ENCODE data around the gene ALOX5. TPM values are rescaled to one million over a fixed set of nuclear protein-coding genes. Genes with fewer than 3 reads are reported as not detected.
"Not testable (repeated sequence)": the region's sequence is repeated elsewhere in the genome, so short reads cannot be mapped to it uniquely, and the experiment has no call there.

The ALOX5 gene
- total RNA-seq, 1 experiment from 2014 or later = 66.5 TPM

GRCh38 chr10:45480294-45480693, 106.3 kb downstream of the ALOX5 start:
- BruUV-seq (replicated peaks) = no TSS peak

DNA sequence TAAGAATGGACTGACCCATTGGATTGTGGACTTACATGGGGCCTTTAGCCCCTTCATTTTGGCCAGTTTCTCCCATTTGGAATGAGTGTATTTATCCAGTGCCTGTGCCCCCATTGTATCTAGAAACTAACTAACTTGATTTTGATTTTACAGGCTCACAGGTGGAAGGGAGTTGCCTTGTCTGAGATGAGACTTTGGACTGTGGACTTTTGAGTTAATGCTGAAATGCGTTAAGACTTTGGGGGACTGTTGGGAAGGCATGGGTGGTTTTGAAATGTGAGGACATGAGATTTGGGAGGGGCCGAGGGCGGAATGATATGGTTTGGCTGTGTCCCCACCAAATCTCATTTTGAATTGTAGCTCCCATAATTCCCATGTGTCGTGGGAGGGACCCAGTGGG, 107.1 kb downstream of the ALOX5 start:
- H3F3A ChIP-seq (ENCODE audit: insufficient read depth, low read depth); BruUV-seq (replicated peaks); H3K79me2 ChIP-seq (ENCODE audit: low read depth); H3K4me3 ChIP-seq; H3K27me3 ChIP-seq (ENCODE audit: insufficient read depth, low read depth); intact Hi-C loops (cut with micrococcal nuclease; ENCODE audit: unreplicated experiment); H3K4me1 ChIP-seq (replicated peaks; ENCODE audit: insufficient read depth); H2AFZ ChIP-seq; POLR2A ChIA-PET (ENCODE audit: unreplicated experiment); H4K20me1 ChIP-seq (ENCODE audit: insufficient read depth); H3K4me2 ChIP-seq; H3K9me2 ChIP-seq (ENCODE audit: insufficient read depth); H3K9me3 ChIP-seq (ENCODE audit: insufficient read depth, low read depth); CTCF ChIA-PET; DNase-seq; H3K36me3 ChIP-seq (ENCODE audit: low read depth); H3K27ac ChIP-seq: not testable (repeated sequence)

More at GRCh38 chr10:45480294-45480693, 106.3 kb downstream of the ALOX5 start:
- no peaks in the 10 kb centered on the region for H3K9me2 ChIP-seq (ENCODE audit: insufficient read depth)
- no peaks in the 10 kb centered on the region for H3K4me1 ChIP-seq (replicated peaks; ENCODE audit: insufficient read depth)
- H3K36me3 ChIP-seq (ENCODE audit: low read depth) = no peaks in the 10 kb centered on the region
- H2AFZ ChIP-seq = no peak overlapping the region
- no peaks in the 10 kb centered on the region for H4K20me1 ChIP-seq (ENCODE audit: insufficient read depth)
- ChIA-PET POLR2A (ENCODE audit: unreplicated experiment) (no interaction called here), CTCF (no interaction called here)
- no peak overlapping the region for H3K27ac ChIP-seq
- H3K27me3 ChIP-seq (ENCODE audit: insufficient read depth, low read depth) = no peaks in the 10 kb centered on the region
- H3K9me3 ChIP-seq (ENCODE audit: insufficient read depth, low read depth) = no peaks in the 10 kb centered on the region; the same call in 1 of the 2 replicates
- no peak overlapping the region for H3K4me2 ChIP-seq
- intact Hi-C loops (cut with micrococcal nuclease; ENCODE audit: unreplicated experiment) = no loop called here
- no peaks in the 10 kb centered on the region for H3K79me2 ChIP-seq (ENCODE audit: low read depth)
- no peak for DNase-seq
- TF ChIP-seq CTCF (conservative IDR thresholded peaks at IDR 0.05) = no peak
- TF ChIP-seq EZH2 (IDR thresholded peaks at IDR 0.05; ENCODE audit: low read depth) = no peak
- no peaks in the 10 kb centered on the region for H3F3A ChIP-seq (ENCODE audit: insufficient read depth, low read depth)
- H3K4me3 ChIP-seq = no peak overlapping the region

DNA sequence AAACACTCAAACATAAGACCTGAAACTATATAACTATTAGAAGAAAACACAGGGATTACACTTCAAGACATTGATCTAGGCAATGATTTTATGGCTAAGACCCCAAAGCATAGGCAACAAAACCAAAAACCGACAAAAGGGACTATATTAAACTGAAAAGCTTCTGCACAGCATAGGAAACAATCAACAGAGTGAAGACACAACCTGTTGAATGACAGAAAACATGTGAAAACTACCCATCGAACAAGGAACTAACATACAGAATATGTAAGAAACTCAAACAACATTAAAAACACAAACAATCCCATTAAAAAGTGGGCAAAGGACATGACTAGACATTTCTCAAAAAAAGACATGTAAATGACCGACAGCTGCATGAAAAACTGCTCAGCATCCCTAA, 109.0 kb downstream of the ALOX5 start:
- Histone ChIP-seq H3K9me3 (ENCODE audit: insufficient read depth, low read depth) (no peaks in the 10 kb centered on the region; the same call in 1 of the 2 replicates), H3K79me2 (ENCODE audit: low read depth) (no peaks in the 10 kb centered on the region), H3K36me3 (ENCODE audit: low read depth) (no peaks in the 10 kb centered on the region), H3K27ac (no peak overlapping the region), H3K4me2 (no peak overlapping the region), H3F3A (ENCODE audit: insufficient read depth, low read depth) (no peaks in the 10 kb centered on the region), H3K9me2 (ENCODE audit: insufficient read depth) (no peaks in the 10 kb centered on the region), H3K4me3 (no peak overlapping the region), H2AFZ (no peak overlapping the region), H4K20me1 (ENCODE audit: insufficient read depth) (no peaks in the 10 kb centered on the region), H3K4me1 (replicated peaks; ENCODE audit: insufficient read depth) (no peaks in the 10 kb centered on the region), H3K27me3 (ENCODE audit: insufficient read depth, low read depth) (no peaks in the 10 kb centered on the region)
- CTCF ChIA-PET = no interaction called here
- intact Hi-C loops (cut with micrococcal nuclease; ENCODE audit: unreplicated experiment) = no loop called here
- TF ChIP-seq EZH2 (IDR thresholded peaks at IDR 0.05; ENCODE audit: low read depth) (no peak), CTCF (conservative IDR thresholded peaks at IDR 0.05) (no peak)
- POLR2A ChIA-PET (ENCODE audit: unreplicated experiment) = no interaction called here
- no TSS peak for BruUV-seq (replicated peaks)
- DNase-seq = no peak

DNA sequence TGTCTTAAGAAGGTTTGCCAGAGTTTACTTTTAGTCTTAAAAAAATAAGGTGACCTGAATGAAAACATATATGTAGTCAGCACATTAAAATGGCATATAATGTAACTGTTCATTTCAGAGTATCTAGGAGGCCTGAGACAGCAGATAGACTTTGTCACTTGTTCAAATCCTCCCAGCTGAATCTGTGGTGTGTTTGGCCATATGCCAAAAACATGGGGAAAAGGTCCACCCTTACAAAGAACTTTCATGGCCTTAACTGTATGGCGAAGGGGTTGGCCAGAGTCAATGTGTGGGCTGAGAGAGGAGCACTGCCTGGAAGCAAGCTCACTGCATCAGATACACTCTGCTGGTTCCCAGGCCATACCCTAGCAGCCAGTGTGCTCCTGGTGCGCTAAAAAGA, 113.7 kb downstream of the ALOX5 start:
- DNase-seq = no peak
- Histone ChIP-seq H3K36me3 (ENCODE audit: low read depth) (no peaks in the 10 kb centered on the region), H3K4me3 (no peak overlapping the region), H3K9me3 (ENCODE audit: insufficient read depth, low read depth) (no peaks in the 10 kb centered on the region), H3K27ac (no peak overlapping the region), H2AFZ (no peak overlapping the region), H3K4me1 (replicated peaks; ENCODE audit: insufficient read depth) (no peaks in the 10 kb centered on the region), H3K9me2 (ENCODE audit: insufficient read depth) (no peaks in the 10 kb centered on the region), H4K20me1 (ENCODE audit: insufficient read depth) (no peaks in the 10 kb centered on the region), H3K79me2 (ENCODE audit: low read depth) (no peaks in the 10 kb centered on the region), H3F3A (ENCODE audit: insufficient read depth, low read depth) (no peaks in the 10 kb centered on the region), H3K4me2 (no peak overlapping the region), H3K27me3 (ENCODE audit: insufficient read depth, low read depth) (no peaks in the 10 kb centered on the region)
- intact Hi-C loops (cut with micrococcal nuclease; ENCODE audit: unreplicated experiment) = no loop called here
- ChIA-PET POLR2A (ENCODE audit: unreplicated experiment) (no interaction called here), CTCF (interaction anchor here (0.6 kb wide), 1 partner anchor 174 kb away, joined by 4 read pairs; no protein-coding TSS in a partner anchor)
- no peak for TF ChIP-seq EZH2 (IDR thresholded peaks at IDR 0.05; ENCODE audit: low read depth)
- no TSS peak for BruUV-seq (replicated peaks)
